ENCODE results near the gene MGME1. TPM values are rescaled to one million over a fixed set of nuclear protein-coding genes. Genes with fewer than 3 reads are reported as not detected.

The MGME1 gene
- total and polyA plus RNA-seq, 2 of the 13 experiments (the other 11 are each of a cell fraction or from before 2014, with no cell fraction given), result 36.7 to 66.6 TPM

GRCh38 chr20:17940224-17940971 lies 28.4 kb upstream of the MGME1 start (continued):
- TF ChIP-seq MIXL1 (CRISPR knock-in tag; IDR thresholded peaks at IDR 0.05), result 0 out of 2 replicates have a peak, but pooled peaks have one; percentile 26
- 0 out of 2 replicates have a peak, but pooled peaks have one; percentile 76 for TF ChIP-seq ZNF354B (CRISPR knock-in tag; IDR thresholded peaks at IDR 0.05)
- 0 out of 2 replicates have a peak, but pooled peaks have one; percentile 9 for TF ChIP-seq PATZ1 (CRISPR knock-in tag; IDR thresholded peaks at IDR 0.05)
- 0 out of 2 replicates have a peak, but pooled peaks have one; percentile 86 for TF ChIP-seq ZNF512B (CRISPR knock-in tag; IDR thresholded peaks at IDR 0.05; ENCODE audit: borderline replicate concordance)
- peak; percentile 87 for TF ChIP-seq ZNF749 (CRISPR knock-in tag; IDR thresholded peaks at IDR 0.05; ENCODE audit: borderline replicate concordance)
- no peak for TF ChIP-seq HIVEP1 (CRISPR knock-in tag; IDR thresholded peaks at IDR 0.05)
- TF ChIP-seq ETV6 (CRISPR knock-in tag; conservative IDR thresholded peaks at IDR 0.05), result 0 out of 2 replicates have a peak, but pooled peaks have one; percentile 60
- TF ChIP-seq CBFB (CRISPR knock-in tag; IDR thresholded peaks at IDR 0.05), result no peak
- TF ChIP-seq PREB (CRISPR knock-in tag; IDR thresholded peaks at IDR 0.05), result peak; percentile 48; the same call in 1 of the 2 replicates
- no peak for TF ChIP-seq PBX2 (CRISPR knock-in tag; IDR thresholded peaks at IDR 0.05)
- TF ChIP-seq ZXDC (CRISPR knock-in tag; IDR thresholded peaks at IDR 0.05), result no peak
- no peak for TF ChIP-seq HDAC2 (CRISPR knock-in tag; IDR thresholded peaks at IDR 0.05)
- TF ChIP-seq ZNF597 (CRISPR knock-in tag; IDR thresholded peaks at IDR 0.05), result no peak
- TF ChIP-seq NFATC3 (CRISPR knock-in tag; IDR thresholded peaks at IDR 0.05), result 0 out of 2 replicates have a peak, but pooled peaks have one; percentile 81
- no peak; the same call in 1 of the 2 replicates for TF ChIP-seq PRMT3 (CRISPR knock-in tag; IDR thresholded peaks at IDR 0.05; ENCODE audit: borderline replicate concordance, low read depth)
- TF ChIP-seq TAF1 (CRISPR knock-in tag; IDR thresholded peaks at IDR 0.05), result 0 out of 2 replicates have a peak, but pooled peaks have one; percentile 31

Measured in HepG2 (cell line).